ENCODE data around the gene DOCK10. TPM values are rescaled to one million over a fixed set of nuclear protein-coding genes. Genes with fewer than 3 reads are reported as not detected.
A peak's percentile ranks its signal among the peaks of the same experiment; 100 is the strongest.

DOCK10 gene
- total RNA-seq, 2 experiments from 2014 or later, result 123 to 137 TPM

GRCh38 chr2:224970311-224970710 is 72.0 kb downstream of the DOCK10 start:
- intact Hi-C loops (cut with micrococcal nuclease), result loop anchor here (1.0 kb wide), 1 partner anchor 13 kb away; no protein-coding TSS in a partner anchor
- Mint-ChIP-seq H3K27me3 (ENCODE audit: low read depth) (no peaks in the 10 kb centered on the region), H3K4me1 (ENCODE audit: low read depth) (peaks cover 66% of the 10 kb centered on the region), H3K36me3 (ENCODE audit: low read depth) (no peaks in the 10 kb centered on the region), H3K4me3 (no peak overlapping the region), H3K9me3 (no peaks in the 10 kb centered on the region), H3K27ac (peak overlapping the region; percentile 25)
- DNase-seq, result no peak
- CTCF ChIA-PET, result interaction anchor here (0.7 to 1.8 kb wide), 6 partner anchors 9 to 76 kb away, joined by 3 to 5 read pairs (median 3); no protein-coding TSS in a partner anchor

DNA sequence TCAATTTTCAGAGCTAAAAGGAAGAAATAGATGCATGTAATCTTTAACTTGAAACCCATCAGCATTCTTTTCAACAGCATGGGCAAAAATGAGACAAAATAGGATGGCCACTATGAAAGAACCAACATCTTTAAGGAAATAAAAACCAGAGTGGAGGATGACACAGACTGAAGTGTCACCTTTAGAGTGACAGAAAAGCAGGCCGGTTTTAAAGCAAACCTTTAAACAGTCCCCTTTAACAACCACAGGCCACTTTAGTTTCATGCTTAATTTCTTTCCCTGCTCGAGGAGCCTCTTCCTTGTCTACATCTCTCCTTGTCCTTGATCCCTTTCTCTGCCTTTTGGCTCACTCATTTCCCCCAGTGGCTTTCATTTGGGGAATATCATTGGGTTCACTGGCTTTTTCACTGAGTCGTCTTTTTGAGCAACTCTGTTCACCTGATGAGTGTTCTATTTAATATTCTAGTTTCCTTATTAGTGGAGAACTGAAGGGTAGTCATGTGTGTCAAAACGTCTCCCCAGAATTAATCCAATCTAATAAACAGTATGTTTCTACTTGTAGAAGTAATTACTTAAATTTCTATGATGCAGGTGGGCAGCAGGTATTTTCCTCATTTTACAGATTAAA is 72.5 kb downstream of the DOCK10 start:
- H3K36me3 Mint-ChIP-seq (ENCODE audit: low read depth), result no peaks in the 10 kb centered on the region
- no peaks in the 10 kb centered on the region for H3K9me3 Mint-ChIP-seq
- H3K4me1 Mint-ChIP-seq (ENCODE audit: low read depth), result peaks cover 65% of the 10 kb centered on the region
- no peak overlapping the region for H3K4me3 Mint-ChIP-seq
- intact Hi-C loops (cut with micrococcal nuclease), result loop anchor here (1.0 kb wide), 5 partner anchors 12 to 83 kb away; no protein-coding TSS in a partner anchor
- CTCF ChIA-PET, result interaction anchor here (0.7 to 1.8 kb wide), 4 partner anchors 10 to 28 kb away, joined by 3 to 4 read pairs (median 3); no protein-coding TSS in a partner anchor
- no peaks in the 10 kb centered on the region for H3K27me3 Mint-ChIP-seq (ENCODE audit: low read depth)
- DNase-seq, result no peak
- peak overlapping the region; percentile 79 for H3K27ac Mint-ChIP-seq

DNA sequence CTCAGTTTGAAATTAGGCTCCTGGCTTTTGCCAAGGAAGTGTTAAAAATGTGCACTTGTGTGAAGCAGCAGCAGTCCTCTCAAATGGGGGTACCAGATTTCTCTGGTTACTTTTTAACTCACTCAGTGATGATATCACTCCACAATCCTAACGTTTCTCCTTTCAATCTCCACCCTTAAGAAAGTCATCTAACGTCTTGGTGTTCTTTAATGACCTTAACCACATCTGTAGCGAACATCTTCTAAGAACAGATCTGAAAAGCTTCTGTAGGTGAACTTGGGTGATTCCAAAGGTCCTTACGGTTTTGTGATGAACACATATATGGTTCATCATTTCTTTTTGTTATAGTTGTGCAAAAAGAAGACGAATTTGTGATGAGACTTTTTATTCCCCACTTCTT is 73.2 kb downstream of the DOCK10 start:
- Mint-ChIP-seq H3K36me3 (ENCODE audit: low read depth) (no peaks in the 10 kb centered on the region), H3K4me3 (no peak overlapping the region), H3K27ac (peak overlapping the region; percentile 40), H3K4me1 (ENCODE audit: low read depth) (peaks cover 66% of the 10 kb centered on the region), H3K9me3 (no peaks in the 10 kb centered on the region), H3K27me3 (ENCODE audit: low read depth) (no peaks in the 10 kb centered on the region)
- DNase-seq, result no peak
- intact Hi-C loops (cut with micrococcal nuclease), result loop anchor here (1.0 kb wide), 4 partner anchors 12 to 83 kb away; no protein-coding TSS in a partner anchor
- CTCF ChIA-PET, result interaction anchor here (0.7 to 1.8 kb wide), 3 partner anchors 12 to 33 kb away, joined by 3 to 10 read pairs (median 4); no protein-coding TSS in a partner anchor

DNA sequence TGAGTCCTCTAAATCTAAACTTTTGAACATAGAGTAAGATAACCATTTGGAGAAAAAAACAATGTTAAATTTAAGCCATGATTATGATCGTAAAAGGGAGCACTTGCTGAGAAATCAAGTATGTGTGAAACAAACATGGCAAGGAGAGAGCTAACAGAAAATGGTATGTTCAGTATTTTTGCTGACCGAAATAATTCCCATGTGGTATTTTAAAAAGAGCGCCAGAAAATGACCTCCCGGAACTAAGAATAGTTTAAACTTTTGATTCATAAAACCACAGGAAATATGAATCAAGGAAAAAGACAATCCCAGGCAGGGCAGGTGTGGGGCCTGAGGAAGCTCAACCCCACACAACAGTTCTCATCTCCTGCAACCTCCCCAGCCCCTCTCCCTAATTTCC is 74.2 kb downstream of the DOCK10 start:
- CTCF ChIA-PET, result interaction anchor here (0.9 to 1.8 kb wide), 2 partner anchors 8 to 34 kb away, joined by 3 to 10 read pairs; no protein-coding TSS in a partner anchor
- Mint-ChIP-seq H3K9me3 (no peaks in the 10 kb centered on the region), H3K4me1 (ENCODE audit: low read depth) (peaks cover 61% of the 10 kb centered on the region)

GRCh38 chr2:224966613-224967012 is 75.7 kb downstream of the DOCK10 start:
- H3K27me3 Mint-ChIP-seq (ENCODE audit: low read depth), result no peaks in the 10 kb centered on the region
- peaks cover 3% of the 10 kb centered on the region for H3K36me3 Mint-ChIP-seq (ENCODE audit: low read depth)
- no peak for DNase-seq
- H3K9me3 Mint-ChIP-seq, result no peaks in the 10 kb centered on the region
- no peak overlapping the region for H3K4me3 Mint-ChIP-seq
- H3K4me1 Mint-ChIP-seq (ENCODE audit: low read depth), result peaks cover 66% of the 10 kb centered on the region
- H3K27ac Mint-ChIP-seq, result no peak overlapping the region
- intact Hi-C loops (cut with micrococcal nuclease), result no loop called here
- CTCF ChIA-PET, result interaction anchor here (0.6 kb wide), 1 partner anchor 17 kb away, joined by 5 read pairs; no protein-coding TSS in a partner anchor

More for the DNA sequence above, 74.2 kb downstream of the DOCK10 start:
- Mint-ChIP-seq H3K36me3 (ENCODE audit: low read depth) (no peaks in the 10 kb centered on the region), H3K27me3 (ENCODE audit: low read depth) (no peaks in the 10 kb centered on the region), H3K4me3 (no peak overlapping the region), H3K27ac (no peak overlapping the region)
- no peak for DNase-seq
- intact Hi-C loops (cut with micrococcal nuclease), result no loop called here

GRCh38 chr2:224959556-224959955 is 82.7 kb downstream of the DOCK10 start:
- CTCF ChIA-PET, result interaction anchor here (0.7 to 1.2 kb wide), 4 partner anchors 9 to 77 kb away, joined by 3 to 4 read pairs (median 3); no protein-coding TSS in a partner anchor
- H3K36me3 Mint-ChIP-seq (ENCODE audit: low read depth), result peaks cover 16% of the 10 kb centered on the region
- H3K9me3 Mint-ChIP-seq, result peaks cover 6% of the 10 kb centered on the region
- H3K4me1 Mint-ChIP-seq (ENCODE audit: low read depth), result peaks cover 77% of the 10 kb centered on the region
- peak overlapping the region; percentile 41 for H3K27ac Mint-ChIP-seq
- H3K27me3 Mint-ChIP-seq (ENCODE audit: low read depth), result no peaks in the 10 kb centered on the region
- intact Hi-C loops (cut with micrococcal nuclease), result no loop called here
- H3K4me3 Mint-ChIP-seq, result no peak overlapping the region
- DNase-seq, result no peak

GRCh38 chr2:224958873-224959272 is 83.4 kb downstream of the DOCK10 start:
- DNase-seq, result no peak
- CTCF ChIA-PET, result interaction anchor here (1.2 kb wide), 1 partner anchor 41 kb away, joined by 3 read pairs; no protein-coding TSS in a partner anchor
- no peak overlapping the region for H3K4me3 Mint-ChIP-seq
- H3K27me3 Mint-ChIP-seq (ENCODE audit: low read depth), result no peaks in the 10 kb centered on the region
- H3K27ac Mint-ChIP-seq, result no peak overlapping the region
- H3K4me1 Mint-ChIP-seq (ENCODE audit: low read depth), result peaks cover 78% of the 10 kb centered on the region
- intact Hi-C loops (cut with micrococcal nuclease), result no loop called here
- H3K9me3 Mint-ChIP-seq, result peaks cover 6% of the 10 kb centered on the region
- H3K36me3 Mint-ChIP-seq (ENCODE audit: low read depth), result peaks cover 16% of the 10 kb centered on the region

- intact Hi-C loops (cut with micrococcal nuclease), result no loop called here
- Mint-ChIP-seq H3K27me3 (ENCODE audit: low read depth) (no peaks in the 10 kb centered on the region), H3K4me1 (ENCODE audit: low read depth) (peaks cover 82% of the 10 kb centered on the region), H3K27ac (no peak overlapping the region), H3K36me3 (ENCODE audit: low read depth) (peaks cover 16% of the 10 kb centered on the region), H3K4me3 (no peak overlapping the region), H3K9me3 (peaks cover 6% of the 10 kb centered on the region)
- no peak for DNase-seq
- CTCF ChIA-PET, result no interaction called here
Observed at GRCh38 chr2:224958462-224958857, 83.8 kb downstream of the DOCK10 start.

DNA sequence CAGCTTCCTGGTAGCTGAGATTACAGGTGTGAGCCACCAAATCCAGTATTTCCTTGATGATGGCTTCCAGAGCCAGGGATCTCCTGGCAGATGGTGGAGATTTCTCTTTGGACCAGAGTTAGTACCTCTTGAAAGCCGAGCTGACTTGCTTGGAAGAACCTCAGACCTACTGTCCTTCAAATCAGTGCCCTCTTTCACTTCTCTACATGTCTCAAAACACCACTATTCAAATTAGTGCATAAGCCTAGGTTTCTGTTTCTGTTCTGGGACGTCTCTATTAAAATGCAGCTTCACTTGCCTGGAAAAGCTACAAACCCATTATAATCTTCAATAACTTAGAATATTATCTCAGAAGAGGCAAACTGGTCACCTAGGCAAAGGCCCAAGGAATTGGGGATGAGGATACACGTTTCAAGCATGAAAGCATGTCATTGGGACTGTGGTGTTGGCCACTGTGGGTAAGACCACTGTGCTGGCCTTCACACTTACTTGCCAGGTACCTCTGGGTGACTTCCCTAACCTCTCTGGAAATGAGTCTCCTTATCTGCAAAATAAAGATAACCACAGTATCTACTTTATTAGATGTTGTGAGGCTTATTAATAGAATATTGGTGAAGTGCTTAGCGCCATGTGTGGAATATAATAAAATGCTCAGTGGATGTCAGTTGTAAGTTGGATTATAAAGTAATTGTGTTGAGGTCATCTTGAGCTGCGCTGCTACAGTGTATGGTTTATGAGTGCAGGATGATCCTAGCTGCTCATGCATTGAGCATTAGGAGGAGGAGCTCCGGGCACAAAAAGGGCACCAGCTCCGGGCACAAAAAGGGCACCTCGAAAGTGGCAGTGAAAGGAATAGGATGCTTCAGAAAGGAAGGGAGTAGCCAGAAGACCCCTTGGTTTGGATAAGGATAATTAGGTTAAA is 84.5 kb downstream of the DOCK10 start:
- Mint-ChIP-seq H3K27ac (peak overlapping the region; percentile 54), H3K4me3 (no peak overlapping the region), H3K9me3 (peaks cover 6% of the 10 kb centered on the region), H3K4me1 (ENCODE audit: low read depth) (peaks cover 84% of the 10 kb centered on the region), H3K27me3 (ENCODE audit: low read depth) (no peaks in the 10 kb centered on the region), H3K36me3 (ENCODE audit: low read depth) (peaks cover 18% of the 10 kb centered on the region)
- intact Hi-C loops (cut with micrococcal nuclease), result loop anchor here (1.0 kb wide), 2 partner anchors 10 to 12 kb away; no protein-coding TSS in a partner anchor
- CTCF ChIA-PET, result interaction anchor here (0.6 to 1.1 kb wide), 3 partner anchors 42 to 83 kb away, joined by 3 to 4 read pairs (median 3); no protein-coding TSS in a partner anchor
- no peak for DNase-seq

DNA sequence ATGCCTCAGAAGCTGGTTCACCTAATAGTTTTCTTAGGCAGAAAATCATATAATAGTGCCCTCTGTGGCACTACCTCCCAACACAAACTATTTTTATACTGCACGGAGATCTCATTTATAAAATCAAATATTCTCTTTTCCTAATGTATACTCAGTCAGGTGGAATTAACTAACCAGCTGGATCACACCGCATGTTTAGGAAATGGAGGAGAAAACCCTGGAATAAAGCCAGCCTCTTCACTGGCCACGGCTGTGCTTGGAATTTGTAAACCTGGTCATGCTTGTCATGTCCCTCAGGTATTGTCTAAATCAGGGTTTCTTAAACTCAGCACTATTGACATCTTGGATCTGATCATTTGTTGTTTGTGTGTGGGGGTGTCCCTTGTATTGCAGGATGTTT is 85.6 kb downstream of the DOCK10 start:
- H3K27me3 Mint-ChIP-seq (ENCODE audit: low read depth), result no peaks in the 10 kb centered on the region
- H3K4me3 Mint-ChIP-seq, result no peak overlapping the region
- peaks cover 19% of the 10 kb centered on the region for H3K36me3 Mint-ChIP-seq (ENCODE audit: low read depth)
- intact Hi-C loops (cut with micrococcal nuclease), result loop anchor here (1.0 kb wide), 2 partner anchors 9 to 13 kb away; no protein-coding TSS in a partner anchor
- H3K9me3 Mint-ChIP-seq, result peaks cover 6% of the 10 kb centered on the region
- CTCF ChIA-PET, result interaction anchor here (0.6 to 1.0 kb wide), 2 partner anchors 13 to 43 kb away, joined by 3 to 4 read pairs; no protein-coding TSS in a partner anchor
- DNase-seq, result no peak
- peak overlapping the region; percentile 28 for H3K27ac Mint-ChIP-seq
- H3K4me1 Mint-ChIP-seq (ENCODE audit: low read depth), result peaks cover 85% of the 10 kb centered on the region

GRCh38 chr2:224954980-224955379 is 87.3 kb downstream of the DOCK10 start:
- peak overlapping the region; percentile 9 for H3K27ac Mint-ChIP-seq
- no peak overlapping the region for H3K4me3 Mint-ChIP-seq
- CTCF ChIA-PET, result interaction anchor here (0.5 to 1.3 kb wide), 2 partner anchors 16 to 73 kb away, joined by 3 to 5 read pairs; no protein-coding TSS in a partner anchor
- no peaks in the 10 kb centered on the region for H3K9me3 Mint-ChIP-seq
- intact Hi-C loops (cut with micrococcal nuclease), result no loop called here
- H3K36me3 Mint-ChIP-seq (ENCODE audit: low read depth), result peaks cover 10% of the 10 kb centered on the region
- H3K4me1 Mint-ChIP-seq (ENCODE audit: low read depth), result peaks cover 86% of the 10 kb centered on the region
- no peak for DNase-seq
- H3K27me3 Mint-ChIP-seq (ENCODE audit: low read depth), result no peaks in the 10 kb centered on the region

Data from activated naive CD4-positive, alpha-beta T cell treated with anti-CD3 and anti-CD28 coated beads for 36 hours (primary cell).